ENCODE results near the gene CYB561D2.

DNA sequence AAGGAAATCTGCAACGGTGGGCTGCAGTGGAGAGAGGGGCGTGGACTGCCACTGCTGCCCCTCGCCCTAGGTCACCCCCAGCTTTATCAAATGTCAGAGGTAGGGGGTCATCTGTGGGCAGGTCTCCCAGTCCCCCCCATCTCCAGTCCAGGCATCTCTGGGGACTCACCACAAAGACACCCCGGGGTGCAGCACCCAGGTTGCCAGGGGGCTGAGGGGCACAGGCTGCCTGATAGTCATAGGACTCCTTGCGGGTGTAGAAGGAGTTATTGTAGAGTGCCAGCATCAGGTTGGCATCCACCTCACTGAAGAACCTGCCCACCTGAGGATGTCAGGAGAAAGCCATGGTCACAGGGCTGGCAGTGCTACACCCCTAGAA is 15.2 kb downstream of the CYB561D2 start:
- TF ChIP-seq RAD21 (IDR thresholded peaks at IDR 0.05; ENCODE audit: low read depth) = no peak
- TF ChIP-seq, protein P1, sequence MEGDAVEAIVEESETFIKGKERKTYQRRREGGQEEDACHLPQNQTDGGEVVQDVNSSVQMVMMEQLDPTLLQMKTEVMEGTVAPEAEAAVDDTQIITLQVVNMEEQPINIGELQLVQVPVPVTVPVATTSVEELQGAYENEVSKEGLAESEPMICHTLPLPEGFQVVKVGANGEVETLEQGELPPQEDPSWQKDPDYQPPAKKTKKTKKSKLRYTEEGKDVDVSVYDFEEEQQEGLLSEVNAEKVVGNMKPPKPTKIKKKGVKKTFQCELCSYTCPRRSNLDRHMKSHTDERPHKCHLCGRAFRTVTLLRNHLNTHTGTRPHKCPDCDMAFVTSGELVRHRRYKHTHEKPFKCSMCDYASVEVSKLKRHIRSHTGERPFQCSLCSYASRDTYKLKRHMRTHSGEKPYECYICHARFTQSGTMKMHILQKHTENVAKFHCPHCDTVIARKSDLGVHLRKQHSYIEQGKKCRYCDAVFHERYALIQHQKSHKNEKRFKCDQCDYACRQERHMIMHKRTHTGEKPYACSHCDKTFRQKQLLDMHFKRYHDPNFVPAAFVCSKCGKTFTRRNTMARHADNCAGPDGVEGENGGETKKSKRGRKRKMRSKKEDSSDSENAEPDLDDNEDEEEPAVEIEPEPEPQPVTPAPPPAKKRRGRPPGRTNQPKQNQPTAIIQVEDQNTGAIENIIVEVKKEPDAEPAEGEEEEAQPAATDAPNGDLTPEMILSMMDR (IDR thresholded peaks at IDR 0.05 in 2 of 3, conservative IDR thresholded peaks at IDR 0.05 in 1 of 3; ENCODE audit: borderline replicate concordance in 1 of 3, insufficient read depth in 1 of 3, low read depth in 2 of 3, low read length in 2 of 3) = no peak
- TF ChIP-seq YY1 (IDR thresholded peaks at IDR 0.05; ENCODE audit: extremely low read depth, insufficient replicate concordance, low read depth, low read length) = no peak

Measured in HCT116 (cell line).